Stimulated activated CD8-positive, alpha-beta memory T cell treated with anti-CD3 and anti-CD28 coated beads, Interleukin-15, amount 100 ng/mL, for 4 hours (primary cell): ENCODE results near the gene RBM47.

Experiments used
- DNase-seq, 2 donors: peaks; one replicate each; pipeline ENCODE4 v3.0.0-alpha.2; 2020; ENCODE audit warnings: low read depth in 2 of 2

The RBM47 gene

GRCh38 chr4:40587351-40587750, 42.3 kb downstream of the RBM47 start:
- no peak for DNase-seq

- no peak for DNase-seq
These were observed 42.9 kb downstream of the RBM47 start for GRCh38 chr4:40586729-40587128.

GRCh38 chr4:40586034-40586433, 43.6 kb downstream of the RBM47 start:
- DNase-seq: no peak

- no peak for DNase-seq
These were observed 44.4 kb downstream of the RBM47 start for GRCh38 chr4:40585201-40585799.

- DNase-seq: no peak
These were observed 45.0 kb downstream of the RBM47 start for GRCh38 chr4:40584517-40585141.

- no peak for DNase-seq
These were observed 45.7 kb downstream of the RBM47 start for GRCh38 chr4:40583850-40584439.

- DNase-seq: no peak
These were observed 47.3 kb downstream of the RBM47 start for GRCh38 chr4:40582413-40582812.

- DNase-seq: no peak
These were observed 48.2 kb downstream of the RBM47 start for GRCh38 chr4:40581254-40582140.

- DNase-seq: no peak
These were observed 49.7 kb downstream of the RBM47 start for GRCh38 chr4:40579983-40580382.

- no peak for DNase-seq
These were observed 51.9 kb downstream of the RBM47 start for GRCh38 chr4:40577588-40578253.

- peak in 1 of 2 donors; percentile 11 for DNase-seq
These were observed 52.8 kb downstream of the RBM47 start for GRCh38 chr4:40576651-40577480.

- no peak for DNase-seq
These were observed 53.8 kb downstream of the RBM47 start for GRCh38 chr4:40575846-40576245.

- DNase-seq: no peak
These were observed 55.9 kb downstream of the RBM47 start for GRCh38 chr4:40573593-40574311.

- DNase-seq: no peak
These were observed 56.9 kb downstream of the RBM47 start for GRCh38 chr4:40572692-40573310.

- DNase-seq: no peak
These were observed 58.5 kb downstream of the RBM47 start for GRCh38 chr4:40571208-40571607.

- no peak for DNase-seq
These were observed 59.2 kb downstream of the RBM47 start for GRCh38 chr4:40570348-40571077.

- DNase-seq: no peak
These were observed 64.7 kb downstream of the RBM47 start for GRCh38 chr4:40564815-40565483.

- DNase-seq: no peak
These were observed 65.7 kb downstream of the RBM47 start for GRCh38 chr4:40564004-40564403.

GRCh38 chr4:40563401-40563800, 66.3 kb downstream of the RBM47 start:
- no peak for DNase-seq
